IPS DF 4.7 (cell line): Measurements from ENCODE around the gene METTL16.

Experiments
- DNase-seq: peaks from one replicate; pipeline ENCODE4 v3.0.0-alpha.2; 2013; ENCODE audit warnings: low spot score; ENCODE audit errors: extremely low read depth

Gene METTL16

GRCh38 chr17:2396568-2397246 is 115.0 kb downstream of the METTL16 start:
- DNase-seq = no peak

GRCh38 chr17:2396192-2396567 is 115.5 kb downstream of the METTL16 start:
- no peak for DNase-seq

GRCh38 chr17:2395258-2396181 is 116.2 kb downstream of the METTL16 start:
- no peak for DNase-seq

GRCh38 chr17:2394775-2395201 is 116.9 kb downstream of the METTL16 start:
- no peak for DNase-seq

GRCh38 chr17:2393954-2394749 is 117.5 kb downstream of the METTL16 start:
- DNase-seq = no peak

- DNase-seq = no peak
Observed at GRCh38 chr17:2393174-2393953, 118.3 kb downstream of the METTL16 start.

GRCh38 chr17:2392252-2393173 is 119.2 kb downstream of the METTL16 start:
- no peak for DNase-seq

- no peak for DNase-seq
Observed at GRCh38 chr17:2391597-2392251, 120.0 kb downstream of the METTL16 start.

- DNase-seq = no peak
Observed at GRCh38 chr17:2390199-2390836, 121.4 kb downstream of the METTL16 start.

- no peak for DNase-seq
Observed at GRCh38 chr17:2388683-2389055, 123.0 kb downstream of the METTL16 start.

GRCh38 chr17:2388020-2388682 is 123.5 kb downstream of the METTL16 start:
- DNase-seq = no peak

GRCh38 chr17:2387086-2388019 is 124.3 kb downstream of the METTL16 start:
- no peak for DNase-seq

- no peak for DNase-seq
Observed at GRCh38 chr17:2386400-2387085, 125.1 kb downstream of the METTL16 start.

GRCh38 chr17:2385240-2386210 is 126.2 kb downstream of the METTL16 start:
- no peak for DNase-seq

GRCh38 chr17:2384439-2385127 is 127.1 kb downstream of the METTL16 start:
- DNase-seq = no peak
